GM10266 (cell line): ENCODE measurements around the gene SEC14L1.

Experiments used
- DNase-seq: peaks from one replicate; pipeline ENCODE4 v3.0.0; 2012; ENCODE audit errors: extremely low spot score
- CTCF ChIP-seq: IDR thresholded peaks from 2 replicates; pipeline ENCODE4 v1.5.1; 2012; ENCODE audit warnings: mild to moderate bottlenecking, low read depth; ENCODE audit not compliant: control insufficient read depth, insufficient read depth; ENCODE audit errors: missing control alignments

SEC14L1 gene

GRCh38 chr17:77118251-77118928 is 22.4 kb upstream of the SEC14L1 start:
- DNase-seq, result no peak
- no peak for TF ChIP-seq CTCF

GRCh38 chr17:77119668-77120301 is 21.0 kb upstream of the SEC14L1 start:
- no peak for TF ChIP-seq CTCF
- no peak for DNase-seq

GRCh38 chr17:77120868-77121267 is 19.9 kb upstream of the SEC14L1 start:
- DNase-seq, result no peak
- no peak for TF ChIP-seq CTCF

- no peak for TF ChIP-seq CTCF
- no peak for DNase-seq
Measured at GRCh38 chr17:77124192-77124889, 16.4 kb upstream of the SEC14L1 start.

GRCh38 chr17:77125432-77125901 is 15.3 kb upstream of the SEC14L1 start:
- DNase-seq, result no peak
- TF ChIP-seq CTCF, result no peak

GRCh38 chr17:77126519-77126918 is 14.2 kb upstream of the SEC14L1 start:
- no peak for DNase-seq
- no peak for TF ChIP-seq CTCF
